Bronchial epithelial cell (primary cell): ENCODE results near the gene SEC11C. TPM values are rescaled to one million over a fixed set of nuclear protein-coding genes. Genes with fewer than 3 reads are reported as not detected.

Experiments used
- DNase-seq: peaks from one replicate; pipeline ENCODE4 v3.0.0-alpha.2; 2010; ENCODE audit warnings: low read depth
- FAIRE-seq: peaks from 2 replicates; lab custom pipeline; 2011; peaks lifted over from hg19 to GRCh38; lab: Jason Lieb, UNC
- H3K27me3 ChIP-seq: 2 replicates; pipeline ENCODE4 v1.5.1; 2011; ENCODE audit warnings: low read length; ENCODE audit not compliant: control insufficient read depth, insufficient read depth
- H3K36me3 ChIP-seq: 2 replicates; pipeline ENCODE4 v1.5.1; 2011; ENCODE audit warnings: low read length; ENCODE audit not compliant: control insufficient read depth, insufficient read depth
- H3K4me3 ChIP-seq: 2 replicates; pipeline ENCODE4 v1.5.1; 2011; ENCODE audit warnings: mild to moderate bottlenecking, low read depth, low read length, control low read depth
- CTCF ChIP-seq: IDR thresholded peaks from 2 replicates; pipeline ENCODE4 v1.5.1; 2011; ENCODE audit warnings: mild to moderate bottlenecking, moderate library complexity, low read length, control low read depth, inconsistent platforms; ENCODE audit not compliant: insufficient read depth, severe bottlenecking
- total RNA-seq: library from RNA; depleted of rRNA; stranded (reverse); fragments of >200 nt; gene quantifications from 2 replicates; pipeline ENCODE4 v1.2.1, GENCODE V29; 2014

SEC11C gene
- 48.7 and 61.8 TPM in 2 replicates for total RNA-seq

- peak within 1 kb of the TSS; percentile 69 for H3K4me3 ChIP-seq
- FAIRE-seq (no peak), DNase-seq (peak; percentile 95)
- H3K36me3 ChIP-seq = no peaks in the 10 kb centered on the region
- no peaks in the 10 kb centered on the region for H3K27me3 ChIP-seq
- no peak for TF ChIP-seq CTCF
Measured at GRCh38 chr18:59139615-59140301, at the start of gene SEC11C. Gene SEC11C, plus strand, starts transcription at chr18:59139884. Its CDS starts 65 bp downstream, at chr18:59139949.

- Histone ChIP-seq H3K4me3 (no peak overlapping the region), H3K27me3 (no peaks in the 10 kb centered on the region), H3K36me3 (no peaks in the 10 kb centered on the region)
- DNase-seq (no peak), FAIRE-seq (peak; percentile 64)
- TF ChIP-seq CTCF = no peak
Measured at GRCh38 chr18:59090966-59091603, 48.6 kb upstream of the SEC11C start.

- Histone ChIP-seq H3K4me3 (no peak overlapping the region), H3K27me3 (no peaks in the 10 kb centered on the region), H3K36me3 (no peaks in the 10 kb centered on the region)
- DNase-seq (no peak), FAIRE-seq (no peak)
- no peak for TF ChIP-seq CTCF
Measured at GRCh38 chr18:59093668-59094067, 46.0 kb upstream of the SEC11C start.

GRCh38 chr18:59094569-59094968 is 45.1 kb upstream of the SEC11C start:
- no peak for DNase-seq
- TF ChIP-seq CTCF = no peak
- H3K27me3 ChIP-seq = no peaks in the 10 kb centered on the region
- no peaks in the 10 kb centered on the region for H3K36me3 ChIP-seq
- H3K4me3 ChIP-seq = no peak overlapping the region
- FAIRE-seq = no peak

- H3K27me3 ChIP-seq = peaks cover under 1% of the 10 kb centered on the region
- H3K4me3 ChIP-seq = no peak overlapping the region
- TF ChIP-seq CTCF = no peak
- FAIRE-seq (no peak), DNase-seq (no peak)
- no peaks in the 10 kb centered on the region for H3K36me3 ChIP-seq
Measured at GRCh38 chr18:59096098-59096789, 43.4 kb upstream of the SEC11C start.
